Astrocyte (in vitro differentiated cells and primary cell): ENCODE results near the gene SMIM45.

Experiments used
- EZH2 ChIP-seq: IDR thresholded peaks from 2 replicates; pipeline ENCODE4 v1.6.1; 2012; ENCODE audit warnings: mild to moderate bottlenecking, low read length, inconsistent platforms; ENCODE audit not compliant: insufficient read depth
- TF ChIP-seq, protein P1 (sequence below): IDR thresholded peaks from 2 replicates; pipeline ENCODE4 v1.5.1; 2011; ENCODE audit warnings: low read depth, mild to moderate bottlenecking, inconsistent platforms, low read length, moderate library complexity; ENCODE audit not compliant: insufficient read depth

DNA sequence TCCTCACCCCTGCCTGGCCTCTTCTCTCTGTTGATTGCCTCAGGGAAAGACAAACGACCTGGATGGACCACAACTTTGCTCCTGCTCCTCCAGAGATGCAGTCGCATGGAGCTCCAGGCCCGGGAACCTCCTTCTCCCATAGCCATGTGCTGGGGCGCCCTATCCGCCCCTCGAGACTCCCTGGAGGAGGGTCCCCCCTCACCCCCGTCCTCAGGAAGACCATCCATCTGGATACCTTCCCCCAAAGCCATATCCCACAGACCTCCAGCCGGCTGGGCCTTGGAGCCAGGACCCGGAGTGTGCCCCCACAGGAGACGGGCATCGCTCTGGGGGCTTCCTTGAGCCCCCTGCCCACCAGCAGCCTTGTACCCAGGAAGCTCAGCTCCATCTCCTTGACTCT, 19.5 kb downstream of the SMIM45 start:
- TF ChIP-seq, protein P1, sequence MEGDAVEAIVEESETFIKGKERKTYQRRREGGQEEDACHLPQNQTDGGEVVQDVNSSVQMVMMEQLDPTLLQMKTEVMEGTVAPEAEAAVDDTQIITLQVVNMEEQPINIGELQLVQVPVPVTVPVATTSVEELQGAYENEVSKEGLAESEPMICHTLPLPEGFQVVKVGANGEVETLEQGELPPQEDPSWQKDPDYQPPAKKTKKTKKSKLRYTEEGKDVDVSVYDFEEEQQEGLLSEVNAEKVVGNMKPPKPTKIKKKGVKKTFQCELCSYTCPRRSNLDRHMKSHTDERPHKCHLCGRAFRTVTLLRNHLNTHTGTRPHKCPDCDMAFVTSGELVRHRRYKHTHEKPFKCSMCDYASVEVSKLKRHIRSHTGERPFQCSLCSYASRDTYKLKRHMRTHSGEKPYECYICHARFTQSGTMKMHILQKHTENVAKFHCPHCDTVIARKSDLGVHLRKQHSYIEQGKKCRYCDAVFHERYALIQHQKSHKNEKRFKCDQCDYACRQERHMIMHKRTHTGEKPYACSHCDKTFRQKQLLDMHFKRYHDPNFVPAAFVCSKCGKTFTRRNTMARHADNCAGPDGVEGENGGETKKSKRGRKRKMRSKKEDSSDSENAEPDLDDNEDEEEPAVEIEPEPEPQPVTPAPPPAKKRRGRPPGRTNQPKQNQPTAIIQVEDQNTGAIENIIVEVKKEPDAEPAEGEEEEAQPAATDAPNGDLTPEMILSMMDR: no peak
- no peak for TF ChIP-seq EZH2
